HepG2 (cell line): ENCODE data around the gene PHYH. TPM values are rescaled to one million over a fixed set of nuclear protein-coding genes. Genes with fewer than 3 reads are reported as not detected.
"Not testable (repeated sequence)": the region's sequence is repeated elsewhere in the genome, so short reads cannot be mapped to it uniquely, and the experiment has no call there.

Experiments used
- ATAC-seq: fragments of 200-7000 bp; cut with Tn5 transposase; 3 replicates; pipeline ENCODE4 v1.9.1; 2020; ENCODE audit warnings: mild to moderate bottlenecking, moderate library complexity
- BruUV-seq: library from RNA; stranded (reverse); fragments of 400-500 nt; replicated peaks from 2 replicates; lab custom pipeline; 2021; lab: Mats Ljungman, UMichigan
- CTCF ChIA-PET: fragments of 300-600 bp; formaldehyde crosslinking; extraction: SDS; loops from one replicate; lab custom pipeline; 2021; ENCODE audit warnings: low total read pairs, inconsistent platforms, low intra/inter-chr PET ratio; lab: Yijun Ruan, JAX
- POLR2A ChIA-PET: fragments of 350-600 bp; sonication (Branson Sonifier 250); formaldehyde crosslinking; loops from one replicate; lab custom pipeline; 2020; ENCODE audit warnings: antibody characterized with exemption, inconsistent platforms; lab: Yijun Ruan, JAX
- DNase-seq: peaks from one replicate; pipeline ENCODE4 v3.0.0-alpha.2; 2015; ENCODE audit warnings: low spot score
- FAIRE-seq: peaks from 3 replicates; lab custom pipeline; 2011; peaks lifted over from hg19 to GRCh38; lab: Jason Lieb, UNC
- H2AFZ ChIP-seq: one replicate; pipeline ENCODE4 v1.6.1; 2011; ENCODE audit warnings: low read length, inconsistent platforms
- H3K27ac ChIP-seq: fragments of 300-600 bp; 3 replicates; pipeline ENCODE4 v1.8.0; 2011; ENCODE audit warnings: mixed run types, mild to moderate bottlenecking, mixed read lengths, low read length, inconsistent platforms; ENCODE audit not compliant: insufficient read depth; ENCODE audit errors: extremely low read length
- H3K27me3 ChIP-seq, 2 experiments: fragments of 200-600 bp in 1 of 2; 2 replicates in 1 of 2; 3 replicates in 1 of 2; pipeline versions ENCODE4 v1.6.0 to v1.8.0; 2011; ENCODE audit warnings: low read length in 2 of 2, mild to moderate bottlenecking in 2 of 2, moderate library complexity in 2 of 2, inconsistent platforms in 1 of 2; ENCODE audit not compliant: insufficient read depth in 2 of 2, control insufficient read depth in 1 of 2
- H3K36me3 ChIP-seq, 2 experiments: fragments of 200-600 bp in 1 of 2; replicated peaks in 1 of 2; 2 replicates in 1 of 2; 3 replicates in 1 of 2; pipeline versions ENCODE4 v1.5.1 to v1.8.0; 2011; ENCODE audit warnings: low read length in 2 of 2, inconsistent platforms in 1 of 2; ENCODE audit not compliant: insufficient read depth in 2 of 2, control insufficient read depth in 1 of 2
- H3K4me1 ChIP-seq: 2 replicates; pipeline ENCODE4 v1.5.1; 2012; ENCODE audit warnings: low read length, inconsistent platforms; ENCODE audit not compliant: insufficient read depth
- H3K4me2 ChIP-seq: 2 replicates; pipeline ENCODE4 v1.6.0; 2011; ENCODE audit warnings: low read depth, low read length, inconsistent platforms
- H3K4me3 ChIP-seq, 3 experiments: fragments of 200-600 bp in 1 of 3; sonication (generic), shearing (Covaris generic) in 1 of 3; replicated peaks in 1 of 3; 2 replicates each; pipeline ENCODE4 v1.5.1; 2011 to 2016; ENCODE audit warnings: low read length in 3 of 3, inconsistent platforms in 2 of 3, low read depth in 2 of 3, mild to moderate bottlenecking in 2 of 3, control low read depth in 1 of 3, mixed read lengths in 1 of 3; ENCODE audit not compliant: insufficient read depth in 1 of 3
- H3K79me2 ChIP-seq: one replicate; pipeline ENCODE4 v1.6.1; 2011; ENCODE audit warnings: low read length, inconsistent platforms; ENCODE audit not compliant: insufficient read depth
- H3K9ac ChIP-seq: 2 replicates; pipeline ENCODE4 v1.6.0; 2011; ENCODE audit warnings: mild to moderate bottlenecking, low read depth, low read length, inconsistent platforms; ENCODE audit not compliant: insufficient read depth
- H3K9me3 ChIP-seq: 2 replicates; pipeline ENCODE4 v1.5.1; 2012; ENCODE audit warnings: mild to moderate bottlenecking, low read length
- H4K20me1 ChIP-seq: 2 replicates; pipeline ENCODE4 v1.6.0; 2011; ENCODE audit warnings: inconsistent platforms, mild to moderate bottlenecking, low read length, moderate library complexity; ENCODE audit not compliant: insufficient read depth
- CEBPB ChIP-seq: IDR thresholded peaks from 2 replicates; pipeline ENCODE4 v1.6.1; 2011; ENCODE audit warnings: low read depth, low read length, improper control_type of control experiment, borderline replicate concordance
- CEBPG ChIP-seq: IDR thresholded peaks from 2 replicates; pipeline ENCODE4 v1.6.1; 2016
- FIP1L1 ChIP-seq: fragments of 200-400 bp; formaldehyde crosslinking; IDR thresholded peaks from 2 replicates; pipeline ENCODE4 v1.6.1; 2018; ENCODE audit warnings: low read depth, mild to moderate bottlenecking, low read length, moderate library complexity, borderline replicate concordance; ENCODE audit not compliant: insufficient read depth
- HDAC1 ChIP-seq: sonication (generic); formaldehyde crosslinking; IDR thresholded peaks from 2 replicates; pipeline ENCODE4 v1.5.1; 2020; ENCODE audit warnings: mild to moderate bottlenecking, missing genetic modification reagents
- KDM5B ChIP-seq: sonication (generic); formaldehyde crosslinking; IDR thresholded peaks from 2 replicates; pipeline ENCODE4 v1.4.0; 2020; ENCODE audit warnings: missing genetic modification reagents, mild to moderate bottlenecking, borderline replicate concordance
- MEIS1 ChIP-seq: sonication (generic); formaldehyde crosslinking; IDR thresholded peaks from 2 replicates; pipeline ENCODE4 v1.9.0; 2021; ENCODE audit warnings: mild to moderate bottlenecking, missing genetic modification reagents, moderate library complexity, borderline replicate concordance
- NFE2L2 ChIP-seq: fragments of 150-350 bp; IDR thresholded peaks from 2 replicates; pipeline ENCODE4 v1.6.1; 2014; ENCODE audit warnings: low read length
- SETDB1 ChIP-seq: sonication (generic); formaldehyde crosslinking; IDR thresholded peaks from 2 replicates; pipeline ENCODE4 v1.5.1; 2020; ENCODE audit warnings: missing genetic modification reagents, mild to moderate bottlenecking, borderline replicate concordance
- SP5 ChIP-seq: IDR thresholded peaks from 2 replicates; pipeline ENCODE4 v1.6.1; 2016; ENCODE audit warnings: low read depth, borderline replicate concordance
- TP53 ChIP-seq: sonication (generic); formaldehyde crosslinking; conservative IDR thresholded peaks from 2 replicates; pipeline ENCODE4 v1.4.0; 2020; ENCODE audit warnings: missing genetic modification reagents
- TRAFD1 ChIP-seq: sonication (generic); formaldehyde crosslinking; IDR thresholded peaks from 2 replicates; pipeline ENCODE4 v1.5.1; 2020; ENCODE audit warnings: missing genetic modification reagents, mild to moderate bottlenecking, borderline replicate concordance
- ZNF101 ChIP-seq: sonication (generic); formaldehyde crosslinking; IDR thresholded peaks from 2 replicates; pipeline ENCODE4 v1.4.0; 2020; ENCODE audit warnings: mild to moderate bottlenecking, low read depth, missing genetic modification reagents, borderline replicate concordance
- ZNF121 ChIP-seq: sonication (generic); formaldehyde crosslinking; IDR thresholded peaks from 2 replicates; pipeline ENCODE4 v1.5.0; 2020; ENCODE audit warnings: mild to moderate bottlenecking, missing genetic modification reagents
- ZNF260 ChIP-seq: sonication (generic); formaldehyde crosslinking; IDR thresholded peaks from 2 replicates; pipeline ENCODE4 v1.4.0; 2020; ENCODE audit warnings: missing genetic modification reagents, low read depth, mild to moderate bottlenecking, borderline replicate concordance
- ZNF335 ChIP-seq: sonication (generic); formaldehyde crosslinking; IDR thresholded peaks from 2 replicates; pipeline ENCODE4 v1.4.0; 2020; ENCODE audit warnings: missing genetic modification reagents
- ZNF484 ChIP-seq: sonication (generic); formaldehyde crosslinking; IDR thresholded peaks from 2 replicates; pipeline ENCODE4 v1.5.1; 2020; ENCODE audit warnings: mild to moderate bottlenecking, low read depth, missing genetic modification reagents, borderline replicate concordance
- ZNF549 ChIP-seq: sonication (generic); formaldehyde crosslinking; IDR thresholded peaks from 2 replicates; pipeline ENCODE4 v1.5.0; 2020; ENCODE audit warnings: missing genetic modification reagents
- WGBS: methylation state at CpG from one replicate; pipeline ENCODE4 v1.1.6; 2017; ENCODE audit warnings: low lambda C conversion rate; 5-methylcytosine and 5-hydroxymethylcytosine counted together
- in situ Hi-C: cut with HindIII; loops from 2 replicates; pipeline ENCODE4 v1.10.0; 2017; ENCODE audit warnings: low pct_unique_long_range_greater_than_20kb; ENCODE audit not compliant: extremely low pct_ligation_motif_present
- intact Hi-C: fragments of 100-400 bp; cut with micrococcal nuclease; formaldehyde crosslinking; loops from one replicate; pipeline ENCODE4 v1.10.0; 2022; ENCODE audit not compliant: unreplicated experiment
- polyA plus RNA-seq, 8 experiments: library from polyadenylated mRNA; depleted of rRNA in 3 of 8; stranded (reverse) in 7 of 8; unstranded in 1 of 8; fragments of >200 nt; fragmentation: Illumina TruSeq in 4 of 8; extraction: Trizol in 4 of 8; gene quantifications; 2 replicates each; pipeline versions ENCODE4 v1.2.1 to v1.2.3, GENCODE V29; 2011 to 2016; ENCODE audit warnings: low read depth in 4 of 8, missing spikeins in 1 of 8, mixed read lengths in 1 of 8; ENCODE audit not compliant: insufficient read depth in 1 of 8
- total RNA-seq, 5 experiments: library from RNA; depleted of rRNA; stranded (reverse); fragments of >200 nt; fragmentation: Illumina TruSeq; extraction: Trizol; gene quantifications; 2 replicates each; pipeline ENCODE4 v1.2.3, GENCODE V29; 2016; ENCODE audit warnings: low read depth in 1 of 5

Gene PHYH
- total and polyA plus RNA-seq, 2 of the 13 experiments (the other 11 are each of a cell fraction or from before 2014, with no cell fraction given) = 27.2 to 34.5 TPM

- H3K9ac ChIP-seq, ATAC-seq: not testable (repeated sequence)
- TF ChIP-seq CEBPB = 0 out of 2 replicates have a peak, but pooled peaks have one; percentile 18
- 0 out of 2 replicates have a peak, but pooled peaks have one; percentile 22 for TF ChIP-seq CEBPG (CRISPR knock-in tag)
- TF ChIP-seq ZNF121 (CRISPR knock-in tag) = peak; percentile 90
These were observed 17.5 kb downstream of the PHYH start for GRCh38 chr10:13282348-13282747.

GRCh38 chr10:13276749-13277365 is 23.0 kb downstream of the PHYH start:
- no peaks in the 10 kb centered on the region; a peak in 2 of 5 replicates for H3K36me3 ChIP-seq
- H3K27me3 ChIP-seq = no peaks in the 10 kb centered on the region
- ChIA-PET POLR2A (interaction anchor here (3.2 kb wide), 1 partner anchor 26 kb away, joined by 11 read pairs; no protein-coding TSS in a partner anchor), CTCF (no interaction called here)
- DNase-seq (no peak), FAIRE-seq (no peak), ATAC-seq (no peak)
- H3K9me3 ChIP-seq = no peaks in the 10 kb centered on the region
- H3K4me3 ChIP-seq = no peak overlapping the region
- H2AFZ ChIP-seq = no peak overlapping the region
- H3K27ac ChIP-seq = no peak overlapping the region
- no peaks in the 10 kb centered on the region for H4K20me1 ChIP-seq
- H3K4me2 ChIP-seq = no peak overlapping the region
- no TSS peak for BruUV-seq
- H3K79me2 ChIP-seq = no peaks in the 10 kb centered on the region
- intact Hi-C loops = loop anchor here (10.0 kb wide), 2 partner anchors 52 to 172 kb away; partner anchors contain the start of gene OPTN
- WGBS = 89% methylated on average over 4 of the region's 4 CpGs
- H3K4me1 ChIP-seq = peaks cover 24% of the 10 kb centered on the region
- no peak overlapping the region for H3K9ac ChIP-seq
- in situ Hi-C loops = no loop called here
- TF ChIP-seq HDAC1 (no peak), ZNF549 (CRISPR knock-in tag) (no peak), FIP1L1 (no peak), KDM5B (CRISPR knock-in tag) (no peak), SETDB1 (CRISPR knock-in tag) (no peak), SP5 (no peak), ZNF101 (CRISPR knock-in tag) (no peak), ZNF335 (CRISPR knock-in tag) (no peak), MEIS1 (CRISPR knock-in tag) (no peak), TRAFD1 (no peak), ZNF484 (CRISPR knock-in tag) (no peak), ZNF260 (no peak), NFE2L2 (no peak), TP53 (CRISPR knock-in tag) (no peak)

More at GRCh38 chr10:13282348-13282747, 17.5 kb downstream of the PHYH start:
- 85% methylated on average over 6 of the region's 6 CpGs for WGBS
- H3K4me2 ChIP-seq, in situ Hi-C loops, CTCF ChIA-PET, H4K20me1 ChIP-seq, H3K27me3 ChIP-seq, H3K9me3 ChIP-seq, H3K4me3 ChIP-seq, H3K36me3 ChIP-seq, intact Hi-C loops, DNase-seq, H2AFZ ChIP-seq, BruUV-seq, FAIRE-seq, H3K79me2 ChIP-seq: not testable (repeated sequence)
- POLR2A ChIA-PET = interaction anchor here (1.5 to 3.8 kb wide), 2 partner anchors 10 to 17 kb away, joined by 6 to 19 read pairs; partner anchors contain the start of gene PHYH
- Histone ChIP-seq H3K27ac (peak overlapping the region; percentile 73), H3K4me1 (peaks cover 43% of the 10 kb centered on the region)
